ENCODE results near the gene KLK1.
A peak's percentile ranks its signal among the peaks of the same experiment; 100 is the strongest.

The KLK1 gene

DNA sequence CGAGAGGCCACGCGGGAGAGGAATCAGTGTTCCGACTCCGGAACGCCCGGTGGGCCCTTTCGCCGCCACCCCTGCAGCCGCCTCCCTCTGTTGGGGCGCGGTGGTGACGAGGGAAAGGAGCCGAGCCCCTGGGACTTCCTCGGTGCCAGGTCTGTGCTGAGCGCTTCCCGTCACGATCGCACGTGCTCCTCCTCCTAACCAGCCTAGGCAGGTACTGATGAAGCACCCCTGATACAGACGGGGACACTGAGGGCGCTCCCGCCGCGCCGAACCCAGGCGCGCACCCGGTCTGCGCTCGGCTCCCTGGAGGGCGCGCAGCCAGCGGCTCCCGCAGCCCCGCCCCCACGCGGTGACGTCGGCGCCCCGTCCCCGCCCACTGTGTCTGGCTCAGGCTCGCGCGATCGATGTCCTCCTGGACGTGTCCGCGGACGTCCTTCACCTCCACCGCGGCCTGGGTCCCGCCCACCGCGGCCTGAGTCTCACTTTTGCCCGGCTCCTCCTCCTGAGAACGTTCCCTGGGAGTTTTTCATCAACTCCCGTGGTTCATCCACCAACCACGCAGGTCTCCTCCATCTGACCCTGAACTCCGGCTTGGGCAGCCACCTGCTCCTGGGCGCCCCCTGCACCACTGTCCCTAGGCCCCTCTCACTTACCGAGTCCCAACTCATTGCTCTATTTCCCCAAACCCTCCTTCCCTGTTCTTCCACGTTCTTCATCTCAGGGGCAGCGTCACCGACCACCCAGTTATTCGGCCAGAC, 12.4 kb upstream of the KLK1 start:
- peak; percentile 73 for DNase-seq (ENCODE audit: low spot score)

DNA sequence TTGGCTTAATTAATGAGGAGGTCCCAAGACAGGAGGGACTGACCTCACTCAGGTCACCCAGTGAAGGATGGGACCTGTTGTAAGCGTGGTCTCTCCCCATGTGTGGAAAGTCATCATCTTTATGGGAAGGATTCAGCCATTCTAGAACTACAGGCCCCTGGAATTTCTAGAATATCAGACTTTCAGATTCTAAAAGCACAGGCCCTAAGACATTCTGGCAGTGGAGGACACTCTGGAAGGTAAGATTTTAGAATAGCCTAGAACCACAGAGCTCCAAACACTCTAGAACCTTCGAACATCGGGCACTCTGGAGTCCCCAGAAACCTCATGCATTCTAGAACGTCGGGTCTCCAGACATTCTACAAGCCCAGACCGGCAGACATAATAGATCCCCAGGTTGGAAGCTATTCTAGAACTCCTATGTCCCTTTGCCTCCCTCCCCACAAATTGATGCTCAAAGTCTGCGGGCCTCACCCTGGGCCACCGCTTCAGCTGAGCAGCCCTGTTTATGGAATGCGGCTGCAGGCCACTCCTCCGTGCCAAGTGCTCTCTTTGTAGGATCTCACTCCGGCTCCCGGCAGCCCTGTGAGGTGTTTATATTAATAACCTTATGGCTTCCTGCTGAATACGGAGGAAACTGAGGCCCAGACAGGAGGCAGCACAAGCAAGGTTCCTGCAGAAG, 11.7 kb upstream of the KLK1 start:
- no peak for DNase-seq (ENCODE audit: low spot score)

DNA sequence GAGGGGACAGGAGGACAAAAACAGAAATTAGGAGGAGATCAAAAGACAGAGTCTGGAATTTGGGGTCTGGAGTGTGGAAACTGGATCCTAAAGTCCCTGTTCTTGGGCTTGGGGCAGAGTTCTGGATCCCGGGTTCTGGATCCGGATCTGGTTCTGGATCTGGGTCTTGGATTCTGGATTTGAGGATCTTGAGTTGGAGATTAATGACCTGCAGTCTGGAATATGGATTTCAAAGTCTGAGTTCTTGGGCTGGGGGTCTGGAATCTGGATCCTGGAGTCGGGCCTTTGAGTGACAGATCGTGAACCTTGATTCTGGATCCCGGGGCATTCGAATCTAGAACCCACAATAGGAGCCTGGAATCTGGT, 10.2 kb upstream of the KLK1 start:
- no peak for DNase-seq (ENCODE audit: low spot score)

DNA sequence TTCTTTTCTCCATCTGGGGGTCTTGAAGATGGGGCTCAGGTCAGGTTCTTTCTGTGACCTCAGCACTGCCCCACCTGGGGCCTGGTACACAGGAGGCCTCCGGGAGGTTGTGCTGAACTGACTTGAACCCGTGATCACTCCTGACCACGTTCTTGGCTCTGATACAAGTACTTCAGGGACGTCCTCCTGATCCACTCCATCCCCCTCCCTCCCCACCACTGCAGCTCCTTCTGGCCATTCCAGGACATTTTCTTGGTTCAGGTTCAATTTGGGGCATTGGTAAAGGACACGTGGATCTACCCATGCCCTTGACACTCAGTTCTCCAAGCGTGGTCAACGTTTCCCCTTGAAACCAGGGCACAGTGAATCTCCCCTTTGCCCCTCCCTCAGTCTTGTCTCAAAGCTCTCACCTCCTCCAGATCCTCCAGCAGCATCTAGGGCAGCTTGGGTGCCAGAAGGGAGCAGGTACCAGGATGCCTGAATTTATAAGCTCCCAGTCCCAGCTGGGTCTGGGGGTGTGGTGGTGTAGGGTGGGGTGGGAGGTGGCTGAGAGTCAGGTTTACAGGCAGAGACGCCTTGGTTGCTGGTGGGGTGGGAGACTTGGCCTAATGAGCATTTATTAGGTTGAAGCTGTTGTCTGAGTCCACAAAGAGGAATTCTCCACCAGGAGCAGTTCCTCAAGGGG, 9.7 kb upstream of the KLK1 start, which contains the start of gene KLK15:
KLK15 (minus strand) TSS at position 458 of the 685 bp plus-strand sequence. CDS start 2,082 bp downstream, outside the sequence.
- DNase-seq (ENCODE audit: low spot score), result no peak

DNA sequence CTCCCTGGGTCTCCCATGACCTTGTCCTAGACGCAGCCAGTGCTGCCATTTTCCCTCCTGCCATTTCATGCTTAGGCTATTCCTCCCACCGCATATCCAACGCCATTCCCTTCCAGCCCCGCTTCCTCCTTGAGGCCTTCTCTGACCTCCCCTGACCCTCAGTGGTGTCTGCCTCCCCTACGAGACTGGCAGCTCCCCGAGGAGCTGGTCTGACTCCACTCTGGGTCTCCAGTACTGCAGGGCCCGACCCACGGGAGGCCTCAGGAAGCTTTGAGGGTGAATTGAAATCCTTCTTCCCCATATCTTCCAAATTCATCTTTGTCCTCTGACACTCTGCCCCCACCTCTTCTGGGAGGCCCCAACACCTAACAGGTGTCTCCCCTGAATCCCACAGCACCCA, 9.1 kb upstream of the KLK1 start:
- no peak for DNase-seq (ENCODE audit: low spot score)

DNA sequence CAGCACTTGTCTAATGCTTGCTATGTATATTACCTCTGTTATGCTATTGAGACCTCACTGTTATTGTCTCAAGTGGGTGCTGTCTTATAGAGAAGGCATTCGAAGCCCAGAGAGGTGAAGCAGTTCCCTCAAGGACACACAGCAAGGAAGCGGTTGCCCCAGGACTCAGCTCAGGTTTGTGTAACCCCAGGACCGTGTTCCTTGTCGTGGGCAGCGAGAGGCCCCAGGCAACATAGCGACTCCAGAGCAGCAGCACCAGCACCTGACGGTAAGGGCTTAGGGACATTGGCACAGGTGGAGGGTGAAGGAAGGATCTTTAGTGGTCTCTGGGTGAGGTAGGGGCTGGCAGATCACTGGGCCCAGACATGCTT, 7.4 kb upstream of the KLK1 start:
- no peak for DNase-seq (ENCODE audit: low spot score)

DNA sequence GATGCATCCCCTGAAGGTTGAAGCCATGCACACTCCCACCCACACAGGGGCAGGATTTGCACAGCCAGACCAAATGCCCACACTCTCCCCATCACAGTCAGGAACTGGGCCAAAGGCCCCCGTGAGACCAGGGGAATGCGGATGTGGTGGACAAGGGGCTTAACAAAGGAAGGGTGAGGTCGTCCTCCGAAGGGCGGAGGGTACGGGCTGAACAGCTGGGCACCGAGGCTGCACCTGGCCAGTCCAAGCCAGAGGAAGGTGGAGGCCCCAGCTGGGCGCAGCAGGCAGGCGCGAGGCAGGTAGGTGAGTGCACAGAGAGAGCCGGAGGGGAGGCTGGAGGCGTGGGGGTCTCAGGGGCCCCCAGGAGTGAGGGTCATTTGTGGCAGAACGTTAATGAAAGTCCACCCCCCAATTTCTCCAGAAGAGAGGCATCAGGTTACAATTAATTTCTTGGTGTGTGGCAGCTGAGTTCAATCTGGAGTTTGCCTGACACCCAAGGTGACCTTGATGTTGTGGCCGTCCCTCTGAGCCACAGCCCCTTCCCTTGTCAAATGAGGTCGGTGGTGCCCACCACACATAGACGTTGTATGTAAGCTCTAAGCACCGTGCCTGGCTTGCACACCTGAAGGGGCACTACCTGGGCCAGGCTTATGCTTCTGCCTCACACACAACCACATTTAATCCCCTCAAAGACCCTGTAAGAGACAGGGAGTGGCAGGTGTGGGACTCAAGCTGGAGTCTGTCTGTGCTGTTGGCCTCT, 6.9 kb upstream of the KLK1 start:
- no peak for DNase-seq (ENCODE audit: low spot score)

DNA sequence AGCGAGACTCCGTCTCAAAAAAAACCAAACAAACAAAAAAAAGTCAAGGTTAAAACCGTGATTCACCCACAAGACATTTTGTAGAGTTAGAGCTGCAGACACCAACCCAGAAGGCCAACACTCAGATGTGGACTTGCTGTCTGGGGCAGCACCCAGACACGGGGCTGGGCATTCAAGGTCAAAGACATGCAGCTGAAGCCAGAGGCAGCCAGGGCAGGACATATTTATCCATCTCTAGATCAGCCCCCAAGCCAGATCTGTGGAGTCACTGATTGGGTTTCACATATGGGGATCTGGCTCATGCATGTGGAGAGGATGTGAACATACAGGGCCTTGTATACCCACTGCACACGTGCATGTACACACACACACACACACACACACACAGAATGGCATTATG, 6.2 kb upstream of the KLK1 start:
- no peak for DNase-seq (ENCODE audit: low spot score)

DNA sequence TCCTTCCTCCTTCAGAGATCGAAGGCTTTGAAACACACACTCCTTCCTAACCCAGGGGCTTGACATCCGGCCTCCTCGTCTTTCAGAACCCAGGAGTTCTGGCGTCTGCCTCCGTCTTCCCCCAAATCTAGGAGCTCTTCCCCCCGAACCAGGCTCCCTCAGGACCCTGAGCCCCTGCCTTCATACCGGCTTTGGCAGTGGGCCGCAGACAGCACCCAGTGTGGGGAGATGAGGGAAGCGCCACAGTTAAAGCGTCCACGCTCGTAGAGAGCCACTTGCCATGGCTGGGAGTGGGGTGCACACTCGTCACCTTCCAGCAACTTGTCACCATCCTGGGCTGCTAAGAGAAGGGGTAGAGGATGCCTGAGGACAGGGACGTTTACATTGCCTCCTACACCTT, 3.9 kb upstream of the KLK1 start:
- DNase-seq (ENCODE audit: low spot score), result no peak

DNA sequence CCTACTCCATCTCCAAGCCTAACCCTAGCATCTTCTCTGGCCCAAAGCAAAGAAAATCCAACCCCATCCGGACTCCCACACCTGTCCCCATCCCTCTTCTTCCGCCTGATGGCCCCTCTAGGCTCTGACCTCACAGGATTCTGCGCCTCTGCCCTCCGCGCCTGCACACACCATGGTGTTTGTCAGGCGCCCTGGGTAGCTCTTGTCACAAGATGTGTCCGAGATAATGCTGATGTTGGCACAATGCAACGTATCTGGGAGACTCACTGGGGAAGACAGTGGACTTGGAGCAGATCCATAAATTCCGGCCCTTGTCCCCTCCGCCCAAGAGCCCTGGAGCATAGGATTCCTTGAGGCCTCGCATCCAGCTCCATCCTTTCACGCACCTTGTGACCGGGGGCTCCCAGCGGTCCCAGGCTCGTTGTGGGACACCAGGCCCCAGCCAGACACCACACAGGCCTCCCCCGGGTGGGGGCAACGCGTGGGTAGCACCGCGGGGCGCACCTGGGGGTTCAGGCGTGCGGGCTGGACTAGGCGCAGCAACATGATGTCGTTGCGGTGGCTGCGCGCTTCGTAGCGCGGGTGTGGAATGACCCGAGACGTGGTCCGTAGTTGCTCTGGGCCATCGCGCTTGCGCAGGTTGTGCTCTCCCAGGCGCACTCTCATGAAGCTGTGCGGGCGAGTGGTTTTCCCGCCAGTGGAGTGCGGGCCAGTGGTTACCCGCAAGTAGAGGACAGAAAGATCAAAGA, 3.1 kb upstream of the KLK1 start:
- DNase-seq (ENCODE audit: low spot score), result no peak

DNA sequence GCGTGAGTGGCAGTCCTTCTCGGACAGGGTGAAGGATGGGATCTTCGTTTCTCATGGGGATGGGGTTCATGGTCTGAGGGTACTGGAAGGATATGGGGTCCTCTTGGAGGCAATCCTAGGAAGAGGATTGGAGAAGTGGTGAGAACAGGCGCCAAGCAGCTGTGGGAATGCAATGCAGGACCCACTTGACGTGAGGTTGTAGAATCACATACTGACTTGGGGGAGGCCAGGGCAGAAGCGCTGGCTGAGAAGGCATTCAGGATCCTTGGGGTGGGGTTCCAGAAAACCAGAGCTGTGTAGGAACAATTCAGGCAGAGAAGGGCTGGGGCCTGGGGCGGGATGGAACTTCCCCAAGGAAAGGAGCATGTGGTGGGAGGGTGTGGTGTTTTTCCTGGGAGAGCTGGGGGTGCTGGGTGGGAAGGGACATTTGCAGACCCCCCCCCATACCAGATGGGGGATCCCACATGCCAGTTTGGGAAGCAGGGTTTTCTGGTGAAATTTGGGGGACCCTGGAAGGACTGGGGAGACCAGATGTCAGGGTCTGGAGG, 852 bp downstream of the KLK1 start:
- DNase-seq (ENCODE audit: low spot score), result no peak

DNA sequence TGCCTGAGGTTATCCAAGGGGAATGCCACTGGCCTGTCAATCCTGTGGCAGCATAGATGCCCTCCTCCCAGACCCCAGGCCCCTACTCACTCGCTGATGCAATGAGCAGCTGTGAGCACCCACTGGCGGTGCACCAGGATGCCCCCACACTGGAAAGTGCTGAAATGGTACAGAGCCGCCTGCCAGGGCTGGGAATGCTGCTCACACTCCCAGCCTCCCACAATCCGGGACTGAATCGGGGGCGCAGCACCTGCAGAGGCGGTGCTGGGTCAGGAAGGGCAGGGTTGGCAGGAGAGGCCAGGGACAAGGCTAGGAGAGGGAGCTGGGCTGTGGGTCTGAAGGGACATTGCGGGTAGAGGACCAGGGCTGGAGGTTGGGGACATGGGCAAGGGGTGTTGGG, 2.0 kb downstream of the KLK1 start:
- no peak for DNase-seq (ENCODE audit: low spot score)

DNA sequence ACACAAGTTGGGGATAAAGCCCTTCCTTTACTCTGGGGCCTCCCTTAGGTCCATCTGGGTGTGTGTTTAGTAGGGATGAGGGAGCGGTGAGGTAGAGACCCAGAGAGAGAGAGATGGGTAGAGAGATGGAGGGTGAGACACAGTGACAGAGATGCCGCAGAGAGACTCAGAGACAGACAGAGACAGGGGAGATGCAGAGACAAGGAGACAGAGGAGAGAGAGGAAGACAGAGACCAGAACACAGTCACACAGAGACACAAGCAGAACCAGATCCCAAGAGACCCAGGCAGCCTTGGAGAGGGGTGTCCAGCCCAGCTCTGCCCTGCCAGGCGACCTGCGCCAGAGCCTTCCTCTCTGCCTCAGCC, 2.4 kb downstream of the KLK1 start:
- DNase-seq (ENCODE audit: low spot score), result no peak

DNA sequence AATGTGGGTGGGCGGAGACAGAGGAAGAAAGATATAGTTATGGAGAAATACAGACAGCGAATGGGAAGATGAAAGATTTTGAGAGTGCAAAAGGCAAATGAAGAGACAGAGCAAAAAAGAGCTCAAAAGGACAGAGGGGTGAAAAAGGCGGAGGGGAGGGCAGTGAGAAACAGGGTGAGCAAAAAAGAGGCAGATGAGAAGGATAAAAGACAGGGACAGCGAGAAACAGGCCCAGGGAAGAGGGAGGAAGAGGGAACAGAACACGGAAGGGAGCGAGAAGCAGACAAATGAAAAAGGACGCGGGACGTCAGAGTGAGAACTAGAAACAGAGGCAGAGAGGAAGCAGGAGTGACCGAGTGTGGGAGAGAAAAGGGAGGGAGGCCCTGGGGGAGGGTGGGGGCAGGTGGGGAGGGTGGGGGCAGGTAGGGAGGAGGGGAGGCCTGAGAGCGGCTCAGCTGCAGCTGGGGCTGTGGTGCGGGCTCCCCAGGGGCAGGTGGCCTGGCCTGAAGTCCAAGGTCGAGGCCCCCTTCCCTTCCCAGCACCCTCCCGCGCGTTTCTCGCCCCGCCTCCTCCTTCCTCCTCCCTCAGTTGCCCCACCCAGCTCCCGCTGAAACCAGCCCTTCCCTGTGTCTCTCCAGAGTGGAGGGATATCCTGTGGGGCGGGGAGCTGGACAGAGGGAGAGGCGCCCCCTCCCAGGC, 2.9 kb downstream of the KLK1 start:
- DNase-seq (ENCODE audit: low spot score), result no peak

DNA sequence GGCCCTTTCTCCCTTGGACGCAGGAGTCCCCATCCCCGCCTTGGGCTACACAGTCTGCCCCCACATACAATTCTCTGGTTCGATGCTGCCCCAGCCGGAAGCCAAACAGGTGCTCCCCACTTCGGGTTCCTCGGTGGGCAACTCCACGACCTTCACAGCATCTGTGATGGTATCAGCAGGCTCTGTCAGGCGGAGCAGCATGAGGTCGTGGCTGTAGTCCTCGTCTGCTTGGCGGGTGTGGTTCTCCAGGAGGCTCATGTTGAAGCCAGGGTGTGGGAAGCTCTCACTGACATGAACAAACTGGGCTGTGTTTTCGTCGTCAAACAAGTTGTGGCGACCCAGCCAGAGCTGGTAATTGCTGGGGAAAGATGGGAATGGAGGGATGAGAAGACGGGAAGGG, 3.5 kb downstream of the KLK1 start:
- no peak for DNase-seq (ENCODE audit: low spot score)

DNA sequence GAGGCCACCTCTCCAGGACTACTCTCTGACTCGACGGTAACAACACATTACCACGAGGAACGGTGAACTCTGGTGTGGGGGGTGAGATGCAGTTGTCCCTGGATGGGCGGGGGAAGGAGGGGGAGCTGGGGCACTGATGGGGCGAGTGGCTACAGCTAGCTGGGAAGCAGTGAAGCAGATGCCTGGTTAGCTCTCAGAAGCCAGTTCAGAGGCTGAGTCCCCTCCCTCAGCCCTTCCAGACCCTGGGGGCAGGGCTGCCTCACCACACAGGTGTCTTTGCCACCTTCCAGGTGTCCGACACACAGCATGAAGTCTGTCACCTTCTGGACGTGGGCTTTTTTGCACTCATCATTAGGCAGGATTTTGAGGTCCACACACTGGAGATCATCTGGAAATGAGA, 4.0 kb downstream of the KLK1 start:
- no peak for DNase-seq (ENCODE audit: low spot score)

DNA sequence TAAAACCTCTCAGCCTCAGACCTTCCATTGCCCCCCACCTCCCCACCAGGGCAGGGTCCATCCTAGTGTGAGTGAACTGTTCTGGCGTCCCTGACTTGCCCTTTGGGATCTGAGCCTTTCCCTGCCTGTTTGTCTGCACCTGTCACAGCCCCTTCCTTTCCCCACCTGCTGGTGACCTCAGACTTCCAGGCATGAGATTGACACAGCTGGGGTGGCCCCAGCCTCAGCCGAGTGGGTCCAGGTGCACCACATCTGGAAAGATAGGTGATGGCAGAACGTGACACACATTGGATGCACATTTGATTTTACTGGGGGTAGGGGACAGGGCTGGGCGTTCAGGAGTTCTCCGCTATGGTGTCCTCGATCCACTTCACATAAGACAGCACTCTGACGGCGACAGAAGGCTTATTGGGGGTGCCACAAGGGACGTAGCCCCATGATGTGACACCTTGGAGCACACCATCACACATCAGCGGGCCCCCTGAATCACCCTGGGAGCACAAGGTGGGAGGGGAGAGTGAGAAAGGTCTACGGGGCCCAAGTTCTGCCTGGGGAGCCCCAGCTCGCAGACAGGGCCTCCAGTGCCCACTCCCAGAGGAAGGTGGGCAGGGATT, 4.6 kb downstream of the KLK1 start:
- DNase-seq (ENCODE audit: low spot score), result no peak

DNA sequence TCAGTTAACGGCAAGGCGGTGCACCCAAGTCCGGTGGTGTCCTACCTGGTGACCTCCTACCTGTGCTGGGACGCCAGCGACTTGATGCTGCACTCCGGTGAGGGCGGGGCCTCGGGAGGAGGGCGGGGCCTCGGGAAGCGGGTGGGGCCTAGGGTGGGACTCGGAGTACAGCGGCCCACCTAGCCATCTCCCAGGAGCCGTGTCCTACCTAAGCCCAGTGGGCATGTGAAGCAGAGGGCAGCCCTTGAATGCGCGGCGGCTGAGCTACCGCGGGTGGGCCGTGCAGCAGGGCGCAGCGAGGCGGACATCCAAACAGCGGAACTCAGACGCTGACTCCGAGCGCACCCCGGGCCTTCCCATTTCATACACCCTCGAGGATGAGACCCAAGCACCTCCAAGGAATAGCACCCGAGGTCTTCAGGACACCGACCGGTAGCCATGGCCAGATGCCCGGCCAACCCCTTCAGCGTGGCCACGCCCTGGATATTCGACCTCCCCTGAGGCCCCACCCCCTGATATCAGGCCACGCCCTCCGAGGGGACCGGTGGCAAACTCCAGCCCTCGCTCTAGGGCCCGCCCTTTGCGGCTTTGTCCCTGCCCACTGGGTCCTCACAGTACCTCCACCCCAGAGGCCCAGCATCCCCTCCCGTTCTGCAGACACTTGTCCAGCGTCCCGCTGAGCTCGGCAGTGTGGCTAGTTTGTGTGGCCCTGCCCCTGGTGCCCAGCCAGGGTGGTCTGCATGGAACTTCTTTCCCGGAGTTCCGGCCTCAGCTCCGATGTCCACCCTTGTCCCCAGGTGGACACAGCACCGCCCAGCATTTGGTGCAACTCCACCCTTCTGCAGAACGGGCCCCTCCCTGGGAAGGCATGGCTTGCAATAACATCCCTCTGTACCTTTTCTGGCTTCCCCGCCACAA, 5.4 kb downstream of the KLK1 start:
- peak; percentile 65 for DNase-seq (ENCODE audit: low spot score)

DNA sequence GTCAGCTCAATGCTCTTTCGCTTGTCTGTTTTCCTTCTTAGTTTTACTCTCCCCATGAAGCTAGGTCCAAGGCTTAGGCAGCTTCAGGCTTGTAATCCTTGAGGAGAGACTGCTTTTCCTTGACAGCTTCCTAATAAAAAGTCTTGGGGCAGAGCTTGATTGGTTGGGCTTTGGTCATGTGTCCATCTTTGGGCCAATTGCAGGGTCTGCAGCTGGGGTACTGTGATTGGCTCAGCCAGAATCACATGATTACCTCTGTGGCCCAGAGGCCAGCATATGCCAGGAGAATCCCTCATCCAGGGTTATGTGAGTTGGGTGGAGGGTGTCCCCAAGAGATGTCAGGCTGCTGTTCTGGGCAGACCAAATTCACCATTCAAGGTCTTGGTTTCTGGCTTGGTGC, 8.1 kb downstream of the KLK1 start:
- no peak for DNase-seq (ENCODE audit: low spot score)

Data from activated CD4-positive, alpha-beta T cell treated with anti-CD3 and anti-CD28 coated beads, Interleukin-2, Interleukin-4, amounts not matched to agents 100 ng/mL and 50 ng/mL, durations not matched to agents 16 hours and 8 hours (primary cell).